Osteocyte (in vitro differentiated cells): ENCODE results near the gene P2RY13. TPM values are rescaled to one million over a fixed set of nuclear protein-coding genes. Genes with fewer than 3 reads are reported as not detected.

Experiments used
- DNase-seq: peaks from one replicate; pipeline ENCODE4 v3.0.0; 2021; ENCODE audit warnings: mixed read lengths; ENCODE audit not compliant: unreplicated experiment; ENCODE audit errors: extremely low spot score
- H3K27ac Mint-ChIP-seq: one replicate; pipeline ENCODE4 v1.8.0; 2021; ENCODE audit warnings: mild to moderate bottlenecking, mixed read lengths; ENCODE audit not compliant: unreplicated experiment
- H3K27me3 Mint-ChIP-seq: one replicate; pipeline ENCODE4 v1.8.0; 2021; ENCODE audit warnings: mixed read lengths; ENCODE audit not compliant: unreplicated experiment
- H3K36me3 Mint-ChIP-seq: one replicate; pipeline ENCODE4 v1.8.0; 2021; ENCODE audit warnings: mixed read lengths; ENCODE audit not compliant: unreplicated experiment
- H3K4me1 Mint-ChIP-seq: one replicate; pipeline ENCODE4 v1.8.0; 2021; ENCODE audit warnings: mixed read lengths; ENCODE audit not compliant: unreplicated experiment
- H3K4me3 Mint-ChIP-seq: one replicate; pipeline ENCODE4 v1.8.0; 2021; ENCODE audit warnings: mild to moderate bottlenecking, moderate library complexity, mixed read lengths; ENCODE audit not compliant: unreplicated experiment
- H3K9me3 Mint-ChIP-seq: one replicate; pipeline ENCODE4 v1.8.0; 2021; ENCODE audit warnings: mixed read lengths; ENCODE audit not compliant: unreplicated experiment
- CTCF ChIP-seq: fragments of 200-600 bp; sonication (generic); IDR thresholded peaks from 2 replicates; pipeline ENCODE4 v1.5.0; 2021; ENCODE audit warnings: antibody characterized with exemption, mild to moderate bottlenecking, moderate library complexity
- total RNA-seq: library from RNA; stranded (reverse); gene quantifications from 2 replicates; pipeline ENCODE4 v1.2.1, GENCODE V29; 2021

The P2RY13 gene
- total RNA-seq, 1 donor from 2014 or later, result not detected

GRCh38 chr3:151306168-151306810 is 23.1 kb downstream of the P2RY13 start:
- Mint-ChIP-seq H3K4me1 (peaks cover 20% of the 10 kb centered on the region), H3K27me3 (no peaks in the 10 kb centered on the region), H3K4me3 (no peak overlapping the region), H3K9me3 (no peaks in the 10 kb centered on the region), H3K36me3 (no peaks in the 10 kb centered on the region), H3K27ac (no peak overlapping the region)
- no peak for TF ChIP-seq CTCF
- DNase-seq, result no peak

- Mint-ChIP-seq H3K4me3 (no peak overlapping the region), H3K9me3 (no peaks in the 10 kb centered on the region), H3K27me3 (no peaks in the 10 kb centered on the region), H3K36me3 (no peaks in the 10 kb centered on the region), H3K4me1 (peaks cover 20% of the 10 kb centered on the region), H3K27ac (peak overlapping the region; percentile 71)
- TF ChIP-seq CTCF, result no peak
- DNase-seq, result no peak
Measured at GRCh38 chr3:151305775-151306151, 23.6 kb downstream of the P2RY13 start.

GRCh38 chr3:151305060-151305774 is 24.1 kb downstream of the P2RY13 start:
- no peaks in the 10 kb centered on the region for H3K27me3 Mint-ChIP-seq
- H3K4me3 Mint-ChIP-seq, result no peak overlapping the region
- peaks cover 20% of the 10 kb centered on the region for H3K4me1 Mint-ChIP-seq
- peak overlapping the region; percentile 71 for H3K27ac Mint-ChIP-seq
- DNase-seq, result peak; percentile 86
- H3K9me3 Mint-ChIP-seq, result no peaks in the 10 kb centered on the region
- no peaks in the 10 kb centered on the region for H3K36me3 Mint-ChIP-seq
- TF ChIP-seq CTCF, result peak; percentile 37

- TF ChIP-seq CTCF, result no peak
- H3K4me1 Mint-ChIP-seq, result peaks cover 20% of the 10 kb centered on the region
- no peak for DNase-seq
- no peaks in the 10 kb centered on the region for H3K9me3 Mint-ChIP-seq
- no peaks in the 10 kb centered on the region for H3K27me3 Mint-ChIP-seq
- H3K27ac Mint-ChIP-seq, result no peak overlapping the region
- H3K4me3 Mint-ChIP-seq, result no peak overlapping the region
- H3K36me3 Mint-ChIP-seq, result no peaks in the 10 kb centered on the region
Measured at GRCh38 chr3:151303751-151304150, 25.6 kb downstream of the P2RY13 start.

GRCh38 chr3:151301787-151302186 is 27.6 kb downstream of the P2RY13 start:
- Mint-ChIP-seq H3K9me3 (no peaks in the 10 kb centered on the region), H3K27me3 (no peaks in the 10 kb centered on the region), H3K36me3 (no peaks in the 10 kb centered on the region), H3K4me3 (no peak overlapping the region), H3K4me1 (peaks cover 17% of the 10 kb centered on the region), H3K27ac (no peak overlapping the region)
- no peak for DNase-seq
- TF ChIP-seq CTCF, result no peak
